Cardiac ventricle fibroblast (primary cell): Measurements from ENCODE around the gene UPF2. TPM values are rescaled to one million over a fixed set of nuclear protein-coding genes. Genes with fewer than 3 reads are reported as not detected.

Source experiments
- total RNA-seq: library from RNA; depleted of rRNA; stranded (reverse); fragments of >200 nt; gene quantifications from 2 replicates; pipeline ENCODE4 v1.2.3, GENCODE V29; 2015

Gene UPF2
- 10.2 and 12.4 TPM in 2 replicates for total RNA-seq

GRCh38 chr10:12042797-12043651 lies at the start of gene UPF2:
Gene UPF2, minus strand, starts transcription at chr10:12042809. Its CDS starts 7,386 bp downstream, at chr10:12035423.

GRCh38 chr10:12068449-12069269 lies 26.1 kb upstream of the UPF2 start, which contains the start of gene DHTKD1:
Gene DHTKD1, plus strand, starts transcription at chr10:12068954. Its CDS starts 80 bp downstream, at chr10:12069034.

Other genes starting within 250 kb of the UPF2 start
- 2.1 TPM in 2 replicates for gene PROSER2, start 219.5 kb downstream of the UPF2 start, total RNA-seq
- gene DHTKD1, start 26.1 kb upstream of the UPF2 start, total RNA-seq: 10.7 and 14.6 TPM in 2 replicates
- 2.0 and 3.1 TPM in 2 replicates for gene SEC61A2, start 86.9 kb upstream of the UPF2 start, total RNA-seq
- 49.5 and 55.3 TPM in 2 replicates for gene NUDT5, start 153.1 kb upstream of the UPF2 start, total RNA-seq
- gene CDC123, start 153.4 kb upstream of the UPF2 start, total RNA-seq: 49.5 and 58.0 TPM in 2 replicates